DOHH2 (cell line): ENCODE data around the gene DSTN.

Experiments used
- CTCF ChIP-seq: fragments of 200-600 bp; sonication (generic); IDR thresholded peaks from one replicate; pipeline ENCODE4 v1.5.1; 2014; ENCODE audit warnings: antibody characterized with exemption, mild to moderate bottlenecking, low read depth, low read length; ENCODE audit not compliant: poor library complexity, severe bottlenecking
- EZH2phosphoT487 ChIP-seq: fragments of 200-600 bp; sonication (generic); IDR thresholded peaks from 2 replicates; pipeline ENCODE4 v1.6.1; 2017; ENCODE audit warnings: borderline replicate concordance, mild to moderate bottlenecking, antibody characterized with exemption, low read length, moderate library complexity, mixed read lengths

- TF ChIP-seq CTCF: no peak
- no peak for TF ChIP-seq EZH2phosphoT487
These were observed 11.0 kb downstream of the DSTN start for GRCh38 chr20:17580895-17581294.
